Germinal center (tissue), 1 donor: ENCODE results near the gene ALLC.

Source experiments
- DNase-seq: peaks from one replicate; pipeline ENCODE4 v3.0.0; 2012; ENCODE audit warnings: mixed read lengths, low spot score

Gene ALLC

GRCh38 chr2:3751251-3751650 lies 93.3 kb downstream of the ALLC start:
- no peak for DNase-seq

- DNase-seq = no peak
Measured at GRCh38 chr2:3751806-3752205, 93.8 kb downstream of the ALLC start.
